GM10266 (cell line): ENCODE data around the gene MICALL1.
"Not testable (repeated sequence)": the region's sequence is repeated elsewhere in the genome, so short reads cannot be mapped to it uniquely, and the experiment has no call there.

Experiments
- DNase-seq: peaks from one replicate; pipeline ENCODE4 v3.0.0; 2012; ENCODE audit errors: extremely low spot score
- TF ChIP-seq, protein P1 (sequence below): IDR thresholded peaks from 2 replicates; pipeline ENCODE4 v1.5.1; 2012; ENCODE audit warnings: mild to moderate bottlenecking, low read depth; ENCODE audit not compliant: control insufficient read depth, insufficient read depth; ENCODE audit errors: missing control alignments

Gene MICALL1

DNA sequence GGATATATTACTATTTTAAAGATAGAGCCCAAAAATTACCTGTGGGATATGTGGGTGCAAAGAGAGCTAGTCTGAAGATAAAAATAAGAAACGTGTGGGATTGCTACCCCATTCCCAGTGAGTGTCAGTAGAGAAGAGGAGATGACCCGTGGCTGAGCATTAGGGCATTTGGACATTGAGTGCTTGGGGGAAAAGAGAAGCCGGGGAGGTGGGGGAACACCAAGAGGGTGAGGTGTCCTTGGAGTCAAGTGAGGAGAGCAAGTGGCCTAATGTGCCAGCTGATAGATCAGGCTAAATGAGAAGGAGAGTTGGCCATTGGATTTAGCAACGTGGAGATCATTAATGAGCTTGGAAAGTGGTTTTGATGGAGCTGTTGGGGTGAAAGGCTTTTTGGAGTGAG lies 48.6 kb downstream of the MICALL1 start:
- TF ChIP-seq, protein P1, sequence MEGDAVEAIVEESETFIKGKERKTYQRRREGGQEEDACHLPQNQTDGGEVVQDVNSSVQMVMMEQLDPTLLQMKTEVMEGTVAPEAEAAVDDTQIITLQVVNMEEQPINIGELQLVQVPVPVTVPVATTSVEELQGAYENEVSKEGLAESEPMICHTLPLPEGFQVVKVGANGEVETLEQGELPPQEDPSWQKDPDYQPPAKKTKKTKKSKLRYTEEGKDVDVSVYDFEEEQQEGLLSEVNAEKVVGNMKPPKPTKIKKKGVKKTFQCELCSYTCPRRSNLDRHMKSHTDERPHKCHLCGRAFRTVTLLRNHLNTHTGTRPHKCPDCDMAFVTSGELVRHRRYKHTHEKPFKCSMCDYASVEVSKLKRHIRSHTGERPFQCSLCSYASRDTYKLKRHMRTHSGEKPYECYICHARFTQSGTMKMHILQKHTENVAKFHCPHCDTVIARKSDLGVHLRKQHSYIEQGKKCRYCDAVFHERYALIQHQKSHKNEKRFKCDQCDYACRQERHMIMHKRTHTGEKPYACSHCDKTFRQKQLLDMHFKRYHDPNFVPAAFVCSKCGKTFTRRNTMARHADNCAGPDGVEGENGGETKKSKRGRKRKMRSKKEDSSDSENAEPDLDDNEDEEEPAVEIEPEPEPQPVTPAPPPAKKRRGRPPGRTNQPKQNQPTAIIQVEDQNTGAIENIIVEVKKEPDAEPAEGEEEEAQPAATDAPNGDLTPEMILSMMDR, result no peak
- DNase-seq, result no peak

DNA sequence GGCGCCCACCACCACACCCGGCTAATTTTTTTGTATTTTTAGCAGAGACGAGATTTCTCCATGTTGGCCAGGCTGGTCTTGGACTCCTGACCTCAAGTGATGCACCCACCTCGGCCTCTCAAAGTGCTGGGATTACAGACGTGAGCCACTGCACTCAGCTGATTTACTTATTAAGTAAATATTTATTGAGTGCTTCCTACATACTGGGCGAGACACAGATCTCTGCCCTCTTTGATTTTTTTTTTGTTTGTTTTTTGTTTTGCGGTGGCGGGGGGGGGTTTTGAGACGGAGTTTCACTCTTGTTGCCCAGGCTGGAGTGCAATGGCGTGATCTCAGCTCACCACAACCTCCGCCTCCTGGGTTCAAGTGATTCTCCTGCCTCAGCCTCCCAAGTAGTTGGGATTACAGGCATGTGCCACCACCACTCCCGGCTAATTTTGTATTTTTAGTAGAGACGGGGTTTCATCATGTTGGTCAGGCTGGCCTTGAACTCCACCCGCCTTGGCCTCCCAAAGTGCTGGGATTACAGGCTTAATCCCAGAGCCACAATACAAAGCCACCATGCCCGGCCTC lies 49.8 kb downstream of the MICALL1 start:
- DNase-seq, result not testable (repeated sequence)

DNA sequence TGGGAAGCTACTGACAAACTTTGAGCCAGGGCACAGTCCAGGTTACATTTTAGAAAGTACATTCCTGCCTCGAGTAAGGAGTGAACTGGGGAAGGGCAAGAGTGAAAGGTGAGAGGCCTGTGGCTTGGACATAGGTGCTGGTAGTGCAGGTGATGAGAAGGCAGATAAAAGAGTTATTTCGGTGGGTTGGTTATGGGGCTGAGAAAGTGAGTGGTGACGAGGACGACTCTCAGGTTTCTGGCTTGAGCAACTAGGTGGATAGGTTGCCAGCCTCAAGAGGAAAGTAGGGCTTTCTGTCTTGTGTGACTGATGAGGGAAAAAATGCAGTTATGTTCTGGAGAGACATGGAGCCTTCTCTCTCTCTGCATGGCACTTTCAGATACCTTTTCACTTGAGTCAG lies 51.1 kb downstream of the MICALL1 start:
- TF ChIP-seq, protein P1, result no peak
- no peak for DNase-seq

DNA sequence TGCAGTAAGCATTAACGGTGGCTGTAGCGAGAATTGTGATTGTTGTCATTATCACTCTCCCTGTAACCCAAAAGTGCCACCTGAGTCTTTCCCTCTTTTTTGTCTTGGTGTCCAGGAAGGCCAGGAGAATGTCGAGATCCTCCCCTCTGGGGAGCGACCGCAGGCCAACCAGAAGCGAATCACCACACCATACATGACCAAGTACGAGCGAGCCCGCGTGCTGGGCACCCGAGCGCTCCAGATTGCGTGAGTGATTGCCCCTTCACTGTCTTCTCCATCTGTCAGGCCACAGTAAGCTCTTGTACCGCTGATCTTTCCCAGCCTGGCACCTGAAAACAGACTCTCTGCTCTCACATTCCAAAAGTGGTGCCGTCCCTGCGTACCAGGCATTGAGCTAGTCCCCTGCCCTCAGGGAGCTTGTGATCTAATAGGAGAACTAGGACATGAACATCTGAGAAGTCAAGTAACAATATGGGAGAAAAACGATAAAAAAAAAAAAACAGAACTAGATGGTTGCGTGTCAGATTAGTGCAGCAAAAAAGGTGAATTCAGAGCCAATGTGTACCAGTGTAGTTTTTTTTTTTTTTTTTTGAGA lies 53.2 kb downstream of the MICALL1 start:
- TF ChIP-seq, protein P1, result no peak
- no peak for DNase-seq

DNA sequence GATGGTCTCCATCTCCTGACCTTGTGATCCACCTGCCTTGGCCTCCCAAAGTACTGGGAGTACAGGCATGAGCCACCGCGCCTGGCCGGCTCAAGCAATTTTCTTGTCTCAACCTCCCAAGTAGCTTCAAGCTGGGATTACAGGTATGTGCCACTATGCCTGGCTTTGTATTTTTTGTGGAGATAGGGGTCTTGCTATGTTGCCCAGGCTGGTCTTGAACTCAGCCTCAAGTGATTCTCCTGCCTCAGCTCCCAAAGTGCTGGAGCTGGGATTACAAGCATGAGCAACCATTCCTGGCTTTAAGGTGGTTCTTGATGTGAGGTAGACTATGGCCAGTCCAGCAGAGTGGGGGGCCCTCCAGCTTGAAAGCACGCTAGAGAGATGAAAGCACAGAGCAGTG lies 55.0 kb downstream of the MICALL1 start:
- TF ChIP-seq, protein P1, result no peak
- no peak for DNase-seq

DNA sequence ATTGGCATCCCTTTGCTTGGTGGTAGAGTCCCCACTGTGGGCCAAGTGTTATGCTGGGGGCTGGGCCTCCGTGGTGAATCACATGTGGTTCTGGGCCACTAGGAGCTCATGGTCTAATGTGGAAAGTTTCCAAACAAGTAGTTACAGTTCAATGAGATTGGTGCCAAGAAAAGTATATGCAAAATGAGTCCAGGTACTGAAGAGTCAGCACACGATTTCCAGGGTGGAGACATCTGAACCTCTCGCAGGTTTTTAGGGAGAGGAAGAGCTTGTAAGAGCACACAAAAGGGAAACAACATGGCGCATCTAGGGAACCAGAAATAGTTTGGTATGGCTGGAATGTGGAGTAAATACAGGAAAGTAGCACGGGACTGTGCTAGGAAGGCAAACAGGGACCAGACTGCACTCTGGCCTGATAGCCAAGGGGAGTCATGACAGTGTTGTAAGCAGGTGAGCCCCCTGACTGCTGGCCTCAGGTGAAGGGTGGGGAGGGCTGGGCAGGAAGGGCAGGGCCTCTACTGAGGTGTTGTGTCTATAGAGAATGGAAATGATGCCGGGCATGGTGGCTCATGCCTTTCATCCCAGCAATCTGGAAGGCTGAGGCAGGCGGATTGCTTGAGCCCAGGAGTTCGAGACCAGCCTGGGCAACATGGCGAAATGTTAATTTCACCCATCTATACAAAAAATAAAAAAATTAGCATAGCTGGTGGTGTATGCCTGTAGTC lies 60.0 kb downstream of the MICALL1 start:
- TF ChIP-seq, protein P1, result no peak
- DNase-seq, result no peak

DNA sequence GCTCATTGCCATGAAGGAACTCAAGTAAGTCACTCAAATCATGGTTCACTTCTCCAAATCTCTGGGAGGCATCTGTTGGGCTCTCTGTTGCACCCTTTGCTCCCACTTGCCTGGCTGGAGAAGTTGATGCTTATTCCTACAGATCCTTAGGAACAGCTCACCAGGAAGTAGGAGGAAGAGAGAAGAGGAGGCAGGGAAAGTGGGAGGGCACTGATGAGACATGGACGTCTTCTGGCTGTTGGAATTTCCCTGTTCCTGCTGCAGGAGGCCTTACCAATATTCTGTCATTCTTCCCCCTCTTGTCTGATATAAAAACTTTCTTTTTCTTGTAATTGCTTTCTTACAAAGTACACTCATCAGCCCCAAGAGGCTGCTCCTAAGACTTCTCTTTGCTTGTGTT lies 61.0 kb downstream of the MICALL1 start:
- no peak for DNase-seq
- TF ChIP-seq, protein P1, result no peak
